GM12878 (cell line): ENCODE results near the gene FBXL17. TPM values are rescaled to one million over a fixed set of nuclear protein-coding genes. Genes with fewer than 3 reads are reported as not detected.

Experiments
- ATAC-seq: fragments of 200-7000 bp; cut with Tn5 transposase; 3 replicates; pipeline ENCODE4 v1.9.1; 2020; ENCODE audit warnings: mild to moderate bottlenecking, moderate library complexity
- BruUV-seq: library from RNA; stranded (reverse); fragments of 400-500 nt; replicated peaks from 2 replicates; lab custom pipeline; 2021; lab: Mats Ljungman, UMichigan
- CTCF ChIA-PET: fragments of 300-600 bp; sonication (Branson Sonifier 250); formaldehyde crosslinking; extraction: SDS; loops from one replicate; lab custom pipeline; 2021; ENCODE audit warnings: inconsistent platforms; lab: Yijun Ruan, JAX
- POLR2A ChIA-PET: fragments of 350-600 bp; formaldehyde crosslinking; extraction: SDS; loops from one replicate; lab custom pipeline; 2021; ENCODE audit warnings: inconsistent platforms; lab: Charles Lee
- RAD21 ChIA-PET: fragments of 300-600 bp; sonication (Branson Sonifier 250); formaldehyde crosslinking; loops from one replicate; lab custom pipeline; 2023; ENCODE audit warnings: antibody characterized with exemption; ENCODE audit not compliant: unreplicated experiment; lab: Charles Lee
- SMC1A ChIA-PET: fragments of 300-600 bp; sonication (Branson Sonifier 250); formaldehyde crosslinking; loops from one replicate; lab custom pipeline; 2023; ENCODE audit not compliant: unreplicated experiment, uncharacterized antibody; lab: Charles Lee
- DNase-seq: peaks from one replicate; pipeline ENCODE4 v3.0.0-alpha.2; 2011; ENCODE audit warnings: low read depth, low spot score
- FAIRE-seq: peaks from 3 replicates; lab custom pipeline; 2011; peaks lifted over from hg19 to GRCh38; lab: Jason Lieb, UNC
- H2AFZ ChIP-seq: 2 replicates; pipeline ENCODE4 v1.6.0; 2011; ENCODE audit warnings: low read depth, low read length, control low read depth; ENCODE audit not compliant: control insufficient read depth
- H3K27ac ChIP-seq: 2 replicates; pipeline ENCODE4 v1.5.1; 2011; ENCODE audit warnings: control low read depth; ENCODE audit not compliant: control insufficient read depth, insufficient read depth
- H3K27me3 ChIP-seq, 2 experiments: replicated peaks in 1 of 2; 2 replicates each; pipeline versions ENCODE4 v1.6.0 to v1.6.1; 2011; ENCODE audit warnings: low read length in 1 of 2; ENCODE audit not compliant: control insufficient read depth in 2 of 2, insufficient read depth in 2 of 2
- H3K36me3 ChIP-seq, 2 experiments: 2 replicates each; pipeline ENCODE4 v1.5.1; 2011; ENCODE audit warnings: low read length in 1 of 2; ENCODE audit not compliant: control insufficient read depth in 2 of 2, insufficient read depth in 2 of 2
- H3K4me1 ChIP-seq: 2 replicates; pipeline ENCODE4 v1.6.1; 2011; ENCODE audit warnings: mild to moderate bottlenecking, low read length, moderate library complexity, mixed read lengths; ENCODE audit not compliant: control insufficient read depth, insufficient read depth
- H3K4me2 ChIP-seq: 2 replicates; pipeline ENCODE4 v1.6.0; 2011; ENCODE audit warnings: control low read depth; ENCODE audit not compliant: control insufficient read depth, insufficient read depth
- H3K4me3 ChIP-seq: fragments of 200-600 bp; sonication (generic); 2 replicates; pipeline ENCODE4 v1.5.1; 2016
- H3K79me2 ChIP-seq: 2 replicates; pipeline ENCODE4 v1.6.0; 2011; ENCODE audit warnings: low read length; ENCODE audit not compliant: control insufficient read depth, insufficient read depth
- H3K9ac ChIP-seq: 2 replicates; pipeline ENCODE4 v1.8.0; 2011; ENCODE audit warnings: low read length, control low read depth, mixed read lengths; ENCODE audit not compliant: control insufficient read depth, insufficient read depth
- H3K9me3 ChIP-seq: replicated peaks from 3 replicates; pipeline ENCODE4 v1.5.1; 2011; ENCODE audit warnings: mild to moderate bottlenecking, low read length; ENCODE audit not compliant: control insufficient read depth, insufficient read depth
- H4K20me1 ChIP-seq: 2 replicates; pipeline ENCODE4 v1.6.0; 2011; ENCODE audit not compliant: control insufficient read depth, insufficient read depth
- ATF7 ChIP-seq: fragments of 450-650 bp; IDR thresholded peaks from 2 replicates; pipeline ENCODE4 v1.6.1; 2016; ENCODE audit warnings: low read depth, mild to moderate bottlenecking
- CHD1 ChIP-seq: IDR thresholded peaks from 2 replicates; pipeline ENCODE4 v1.6.1; 2012; ENCODE audit warnings: low read depth, low read length, improper control_type of control experiment
- CHD2 ChIP-seq: IDR thresholded peaks from 2 replicates; pipeline ENCODE4 v1.6.1; 2011; ENCODE audit warnings: low read depth, low read length, improper control_type of control experiment, borderline replicate concordance
- DPF2 ChIP-seq: fragments of 450-650 bp; IDR thresholded peaks from 2 replicates; pipeline ENCODE4 v1.6.1; 2017; ENCODE audit warnings: mild to moderate bottlenecking
- IRF4 ChIP-seq: IDR thresholded peaks from 2 replicates; pipeline ENCODE4 v1.6.1; 2011; ENCODE audit warnings: low read depth, low read length
- MEF2A ChIP-seq: IDR thresholded peaks from 2 replicates; pipeline ENCODE4 v1.6.1; 2011; ENCODE audit warnings: low read depth, mild to moderate bottlenecking, low read length, moderate library complexity; ENCODE audit not compliant: insufficient read depth
- MTA3 ChIP-seq: IDR thresholded peaks from 2 replicates; pipeline ENCODE4 v1.6.1; 2012; ENCODE audit warnings: low read length, inconsistent platforms, borderline replicate concordance
- MXI1 ChIP-seq: fragments of 150-350 bp; IDR thresholded peaks from 2 replicates; pipeline ENCODE4 v1.6.1; 2011; ENCODE audit warnings: low read depth, mild to moderate bottlenecking, inconsistent platforms, low read length, improper control_type of control experiment
- SIN3A ChIP-seq: IDR thresholded peaks from 2 replicates; pipeline ENCODE4 v1.6.1; 2012; ENCODE audit warnings: low read depth, low read length, improper control_type of control experiment
- SMAD5 ChIP-seq: IDR thresholded peaks from 2 replicates; pipeline ENCODE4 v1.6.1; 2016; ENCODE audit warnings: antibody characterized with exemption, low read depth
- SP1 ChIP-seq: IDR thresholded peaks from one replicate; pipeline ENCODE4 v1.6.1; 2011; ENCODE audit warnings: low read depth, low read length
- SREBF2 ChIP-seq: IDR thresholded peaks from 2 replicates; pipeline ENCODE4 v1.6.1; 2012; ENCODE audit warnings: mild to moderate bottlenecking, low read length
- SRF ChIP-seq, 2 experiments: IDR thresholded peaks; 2 replicates each; pipeline ENCODE4 v1.6.1; 2011; ENCODE audit warnings: low read depth in 2 of 2, low read length in 2 of 2, mild to moderate bottlenecking in 1 of 2, moderate library complexity in 1 of 2
- ZNF207 ChIP-seq: fragments of 450-650 bp; IDR thresholded peaks from 2 replicates; pipeline ENCODE4 v1.6.1; 2014; ENCODE audit warnings: antibody characterized with exemption, mild to moderate bottlenecking, borderline replicate concordance
- ZNF217 ChIP-seq: fragments of 450-650 bp; IDR thresholded peaks from 2 replicates; pipeline ENCODE4 v1.6.1; 2017; ENCODE audit warnings: antibody characterized with exemption, mild to moderate bottlenecking
- in situ Hi-C: fragments of 300-500 bp; cut with MboI; formaldehyde crosslinking; loops from 9 replicates; pipeline ENCODE4 v1.14.3; 2018; ENCODE audit warnings: mixed read lengths
- intact Hi-C: fragments of 100-400 bp; cut with micrococcal nuclease; formaldehyde crosslinking; loops from one replicate; pipeline ENCODE4 v1.14.2; 2022; ENCODE audit not compliant: unreplicated experiment
- polyA plus RNA-seq, 11 experiments: library from polyadenylated mRNA; depleted of rRNA in 4 of 11; unstranded in 6 of 11; stranded (reverse) in 5 of 11; fragments of >200 nt; fragmentation: Nextera tagmentation in 4 of 11; fragmentation: Illumina TruSeq in 1 of 11; extraction: Ambion mirVana in 4 of 11; extraction: Trizol in 1 of 11; gene quantifications; 1 replicate in 1 of 11; 2 replicates in 10 of 11; pipeline versions ENCODE4 v1.2.1 to v1.2.3, GENCODE V29; 2011 to 2016; ENCODE audit warnings: inconsistent platforms in 2 of 11, missing spikeins in 2 of 11, low read depth in 1 of 11
- total RNA-seq, 4 experiments: library from RNA; depleted of rRNA in 3 of 4; stranded (reverse); fragments of >200 nt in 3 of 4; fragmentation: Illumina TruSeq in 1 of 4; extraction: Trizol in 1 of 4; gene quantifications; 2 replicates each; pipeline versions ENCODE4 v1.2.1 to v1.2.3, GENCODE V29; 2013 to 2021
- TF ChIP-seq, protein P1 (sequence below): IDR thresholded peaks from 2 replicates; pipeline ENCODE4 v1.6.1; 2011; ENCODE audit warnings: mild to moderate bottlenecking, low read depth, low read length, moderate library complexity; ENCODE audit not compliant: insufficient replicate concordance
- TF ChIP-seq, protein P2 (sequence below): IDR thresholded peaks from 2 replicates; pipeline ENCODE4 v1.6.1; 2012; ENCODE audit warnings: low read length, inconsistent platforms

FBXL17 gene
- total and polyA plus RNA-seq, 10 of the 15 experiments (the other 5 are each of a cell fraction or from before 2014, with no cell fraction given), result 0.88 to 9.0 (median 4.4) TPM

DNA sequence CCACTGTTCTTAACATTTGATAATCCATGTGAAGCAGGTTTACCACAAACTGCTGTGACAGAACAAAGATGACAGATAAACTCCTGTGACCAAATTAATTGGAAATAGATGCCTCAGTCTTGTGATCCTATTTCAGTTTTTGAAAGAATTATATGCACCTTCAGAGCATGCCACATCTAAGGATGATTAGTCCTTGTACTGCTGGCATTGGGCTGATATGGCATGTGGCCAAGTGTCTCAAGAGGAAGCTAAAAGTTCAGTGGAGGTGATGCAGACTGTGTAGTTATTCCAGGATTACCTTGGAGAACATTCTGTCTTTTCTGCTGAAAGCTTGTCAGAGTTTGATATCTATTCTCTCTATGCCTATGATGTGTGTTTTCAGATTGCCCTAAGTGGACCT, 396.8 kb downstream of the FBXL17 start:
- no peak overlapping the region for H3K9ac ChIP-seq
- in situ Hi-C loops (no loop called here), intact Hi-C loops (no loop called here)
- no peak overlapping the region for H3K27ac ChIP-seq
- no peak overlapping the region for H2AFZ ChIP-seq
- FAIRE-seq (no peak), ATAC-seq (no peak), DNase-seq (no peak)
- no peaks in the 10 kb centered on the region for H3K79me2 ChIP-seq
- no peaks in the 10 kb centered on the region for H3K27me3 ChIP-seq
- RAD21 ChIA-PET, result no interaction called here
- no peaks in the 10 kb centered on the region; the same call in 2 of the 3 replicates for H3K9me3 ChIP-seq
- BruUV-seq, result no TSS peak
- SMC1A ChIA-PET, result no interaction called here
- no peak overlapping the region for H3K4me2 ChIP-seq
- no peaks in the 10 kb centered on the region for H3K36me3 ChIP-seq
- H3K4me3 ChIP-seq, result no peak overlapping the region
- POLR2A ChIA-PET, result no interaction called here
- TF ChIP-seq CHD1 (no peak), SRF (IDR thresholded peaks at IDR 0.05; ENCODE audit: low read depth in 2 of 2, low read length in 2 of 2) (no peak), CHD2 (no peak), MEF2A (no peak), SMAD5 (no peak), ATF7 (no peak), ZNF207 (no peak), ZNF217 (no peak), MTA3 (no peak), DPF2 (no peak), SREBF2 (no peak), IRF4 (no peak), MXI1 (no peak), SP1 (no peak), SIN3A (no peak)
- TF ChIP-seq, protein P1, sequence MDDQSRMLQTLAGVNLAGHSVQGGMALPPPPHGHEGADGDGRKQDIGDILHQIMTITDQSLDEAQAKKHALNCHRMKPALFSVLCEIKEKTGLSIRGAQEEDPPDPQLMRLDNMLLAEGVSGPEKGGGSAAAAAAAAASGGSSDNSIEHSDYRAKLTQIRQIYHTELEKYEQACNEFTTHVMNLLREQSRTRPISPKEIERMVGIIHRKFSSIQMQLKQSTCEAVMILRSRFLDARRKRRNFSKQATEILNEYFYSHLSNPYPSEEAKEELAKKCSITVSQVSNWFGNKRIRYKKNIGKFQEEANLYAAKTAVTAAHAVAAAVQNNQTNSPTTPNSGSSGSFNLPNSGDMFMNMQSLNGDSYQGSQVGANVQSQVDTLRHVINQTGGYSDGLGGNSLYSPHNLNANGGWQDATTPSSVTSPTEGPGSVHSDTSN, result no peak
- TF ChIP-seq, protein P2, sequence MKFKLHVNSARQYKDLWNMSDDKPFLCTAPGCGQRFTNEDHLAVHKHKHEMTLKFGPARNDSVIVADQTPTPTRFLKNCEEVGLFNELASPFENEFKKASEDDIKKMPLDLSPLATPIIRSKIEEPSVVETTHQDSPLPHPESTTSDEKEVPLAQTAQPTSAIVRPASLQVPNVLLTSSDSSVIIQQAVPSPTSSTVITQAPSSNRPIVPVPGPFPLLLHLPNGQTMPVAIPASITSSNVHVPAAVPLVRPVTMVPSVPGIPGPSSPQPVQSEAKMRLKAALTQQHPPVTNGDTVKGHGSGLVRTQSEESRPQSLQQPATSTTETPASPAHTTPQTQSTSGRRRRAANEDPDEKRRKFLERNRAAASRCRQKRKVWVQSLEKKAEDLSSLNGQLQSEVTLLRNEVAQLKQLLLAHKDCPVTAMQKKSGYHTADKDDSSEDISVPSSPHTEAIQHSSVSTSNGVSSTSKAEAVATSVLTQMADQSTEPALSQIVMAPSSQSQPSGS, result no peak
- H3K4me1 ChIP-seq, result no peaks in the 10 kb centered on the region
- no peaks in the 10 kb centered on the region for H4K20me1 ChIP-seq
- CTCF ChIA-PET, result no interaction called here
